RWPE1 (cell line): ENCODE results near the gene SCAANT1.

Experiments used
- CTCF ChIA-PET: fragments of 350-600 bp; sonication (Branson Sonifier 250); formaldehyde crosslinking; extraction: SDS; loops from one replicate; lab custom pipeline; 2021; lab: Yijun Ruan, JAX
- POLR2A ChIA-PET: fragments of 400-600 bp; formaldehyde crosslinking; extraction: SDS; loops from one replicate; lab custom pipeline; 2020; ENCODE audit warnings: antibody characterized with exemption; ENCODE audit not compliant: low non-redundant PET; lab: Yijun Ruan, JAX
- DNase-seq: peaks from one replicate; pipeline ENCODE4 v3.0.0; 2012; ENCODE audit warnings: low spot score
- H3K27ac ChIP-seq: fragments of 450-650 bp; 2 replicates; pipeline ENCODE4 v1.5.1; 2017
- CTCF ChIP-seq: fragments of 450-650 bp; conservative IDR thresholded peaks from 2 replicates; pipeline ENCODE4 v1.5.1; 2017; ENCODE audit warnings: low read depth, mild to moderate bottlenecking

The SCAANT1 gene

GRCh38 chr3:63927422-63928280 lies 15.5 kb upstream of the SCAANT1 start:
- POLR2A ChIA-PET, result no interaction called here
- CTCF ChIA-PET, result no interaction called here
- no peak for TF ChIP-seq CTCF
- H3K27ac ChIP-seq, result no peak overlapping the region
- no peak for DNase-seq

GRCh38 chr3:63926309-63926708 lies 14.1 kb upstream of the SCAANT1 start:
- no peak for DNase-seq
- no peak for TF ChIP-seq CTCF
- no peak overlapping the region for H3K27ac ChIP-seq
- POLR2A ChIA-PET, result no interaction called here
- CTCF ChIA-PET, result no interaction called here

GRCh38 chr3:63922491-63923199 lies 10.5 kb upstream of the SCAANT1 start:
- POLR2A ChIA-PET, result no interaction called here
- no peak for TF ChIP-seq CTCF
- no peak for DNase-seq
- no peak overlapping the region for H3K27ac ChIP-seq
- CTCF ChIA-PET, result no interaction called here

DNA sequence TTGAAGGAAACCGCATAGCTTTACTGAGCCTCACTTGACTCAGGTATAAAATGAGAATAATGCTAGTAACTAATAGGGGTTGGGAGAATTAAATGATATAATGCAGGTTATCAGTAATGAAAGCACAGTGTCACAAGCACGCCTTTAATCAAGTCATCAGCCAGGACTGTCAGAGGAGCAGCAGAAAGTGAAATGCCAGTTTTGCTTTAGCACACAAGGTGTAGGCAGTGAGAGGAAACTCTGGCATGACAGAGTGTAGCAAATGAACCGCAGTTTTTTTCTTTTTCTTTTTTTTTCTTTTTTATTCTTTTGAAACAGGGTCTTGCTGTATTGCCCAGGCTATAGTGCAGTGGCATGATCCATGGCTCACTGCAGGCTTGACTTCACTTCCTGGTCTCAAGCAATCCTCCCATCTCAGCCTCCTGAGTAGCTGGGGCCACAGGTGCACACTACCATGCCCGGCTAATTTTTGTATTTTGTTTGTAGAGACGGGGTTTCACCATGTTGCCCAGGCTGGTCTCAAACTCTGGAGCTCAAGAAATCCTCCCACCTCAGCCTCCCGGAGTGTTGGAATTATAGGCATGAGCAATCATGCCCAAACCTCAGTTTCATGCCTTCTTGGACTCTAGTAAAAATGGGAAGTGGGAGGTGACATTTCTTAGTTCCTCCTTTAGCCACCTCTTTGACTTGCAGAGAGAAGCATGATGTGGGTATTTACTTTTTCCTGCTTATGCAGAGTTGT lies 9.7 kb upstream of the SCAANT1 start:
- POLR2A ChIA-PET, result no interaction called here
- CTCF ChIA-PET, result no interaction called here
- H3K27ac ChIP-seq, result no peak overlapping the region
- TF ChIP-seq CTCF, result no peak
- DNase-seq, result no peak

GRCh38 chr3:63920001-63920400 lies 7.8 kb upstream of the SCAANT1 start:
- DNase-seq, result no peak
- H3K27ac ChIP-seq, result no peak overlapping the region
- CTCF ChIA-PET, result no interaction called here
- TF ChIP-seq CTCF, result no peak
- POLR2A ChIA-PET, result no interaction called here

- POLR2A ChIA-PET, result no interaction called here
- no peak overlapping the region for H3K27ac ChIP-seq
Observed at GRCh38 chr3:63918321-63918720, 6.1 kb upstream of the SCAANT1 start.

More at GRCh38 chr3:63918321-63918720, 6.1 kb upstream of the SCAANT1 start:
- no peak for DNase-seq
- no peak for TF ChIP-seq CTCF
- CTCF ChIA-PET, result no interaction called here
